ENCODE results near the gene LRFN4. TPM values are rescaled to one million over a fixed set of nuclear protein-coding genes. Genes with fewer than 3 reads are reported as not detected.

The LRFN4 gene
- total RNA-seq, 2 experiments from 2014 or later = 33.9 to 38.6 TPM

DNA sequence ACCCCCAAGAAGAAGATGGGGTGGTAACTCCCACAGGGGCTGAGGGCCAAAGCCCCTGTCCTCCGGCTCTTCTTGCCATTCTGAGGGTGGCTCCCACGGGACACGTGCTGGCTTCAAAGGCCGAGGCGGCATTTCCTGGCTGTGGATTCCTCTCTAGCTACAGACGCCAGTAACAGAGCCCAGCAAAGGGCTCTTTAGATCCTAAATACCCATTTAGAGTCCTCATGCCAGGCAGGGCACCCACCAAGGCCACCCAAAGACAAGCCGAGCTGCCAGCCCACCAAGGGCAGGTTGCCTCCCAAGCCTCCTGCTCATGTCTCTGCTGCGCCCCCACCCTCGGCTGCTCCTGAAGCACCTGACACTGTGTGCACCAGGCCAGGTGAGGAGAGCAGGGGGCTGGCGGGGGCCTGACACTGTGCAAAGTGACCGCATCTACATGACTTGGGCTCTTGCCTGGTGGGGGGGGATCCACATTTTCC lies 5.7 kb downstream of the LRFN4 start:
- H3K9me2 ChIP-seq (ENCODE audit: insufficient read depth, low read length) = no peaks in the 10 kb centered on the region
- H3K4me1 ChIP-seq (ENCODE audit: insufficient read depth, low read length, poor library complexity, severe bottlenecking) = peaks cover 61% of the 10 kb centered on the region
- H4K20me1 ChIP-seq (ENCODE audit: insufficient read depth, low read length) = no peaks in the 10 kb centered on the region
- H3K4me3 ChIP-seq (ENCODE audit: low read depth, low read length, poor library complexity, severe bottlenecking) = no peak overlapping the region
- H3K9me3 ChIP-seq (ENCODE audit: low read length) = no peaks in the 10 kb centered on the region
- intact Hi-C loops (cut with micrococcal nuclease; ENCODE audit: unreplicated experiment) = no loop called here
- ChIA-PET POLR2A (no interaction called here), CTCF (ENCODE audit: unreplicated experiment) (no interaction called here)
- peaks cover 4% of the 10 kb centered on the region; the same call in 1 of the 2 replicates for H3K79me2 ChIP-seq (ENCODE audit: insufficient read depth, low read depth, low read length)
- BruUV-seq (replicated peaks) = no TSS peak
- no peak overlapping the region for H3K27ac ChIP-seq (ENCODE audit: low read depth, low read length, poor library complexity, severe bottlenecking)
- no peak for DNase-seq (ENCODE audit: low spot score)
- no peak overlapping the region for H2AFZ ChIP-seq (ENCODE audit: low read length)
- TF ChIP-seq CTCF (conservative IDR thresholded peaks at IDR 0.05; ENCODE audit: low read length) (no peak), EZH2phosphoT487 (IDR thresholded peaks at IDR 0.05; ENCODE audit: borderline replicate concordance, low read depth, low read length) (no peak)
- no peak overlapping the region for H3K4me2 ChIP-seq (ENCODE audit: low read length)
- H3K36me3 ChIP-seq (ENCODE audit: insufficient read depth, low read length) = peaks cover 6% of the 10 kb centered on the region; the same call in 1 of the 2 replicates

- Histone ChIP-seq H3K27ac (ENCODE audit: low read depth, low read length, poor library complexity, severe bottlenecking) (no peak overlapping the region), H3K79me2 (ENCODE audit: insufficient read depth, low read depth, low read length) (no peaks in the 10 kb centered on the region), H3K9me2 (ENCODE audit: insufficient read depth, low read length) (no peaks in the 10 kb centered on the region), H2AFZ (ENCODE audit: low read length) (no peak overlapping the region), H3K4me3 (ENCODE audit: low read depth, low read length, poor library complexity, severe bottlenecking) (no peak overlapping the region), H3K4me1 (ENCODE audit: insufficient read depth, low read length, poor library complexity, severe bottlenecking) (peaks cover 61% of the 10 kb centered on the region), H3K9me3 (ENCODE audit: low read length) (no peaks in the 10 kb centered on the region), H3K4me2 (ENCODE audit: low read length) (no peak overlapping the region), H3K36me3 (ENCODE audit: insufficient read depth, low read length) (peaks cover 6% of the 10 kb centered on the region; the same call in 1 of the 2 replicates), H4K20me1 (ENCODE audit: insufficient read depth, low read length) (no peaks in the 10 kb centered on the region)
- no peak for DNase-seq (ENCODE audit: low spot score)
- ChIA-PET CTCF (ENCODE audit: unreplicated experiment) (no interaction called here), POLR2A (no interaction called here)
- intact Hi-C loops (cut with micrococcal nuclease; ENCODE audit: unreplicated experiment) = no loop called here
- no TSS peak for BruUV-seq (replicated peaks)
- no peak for TF ChIP-seq CTCF (conservative IDR thresholded peaks at IDR 0.05; ENCODE audit: low read length)
- TF ChIP-seq EZH2phosphoT487 (IDR thresholded peaks at IDR 0.05; ENCODE audit: borderline replicate concordance, low read depth, low read length) = no peak
Measured at GRCh38 chr11:66863428-66864125, 6.7 kb downstream of the LRFN4 start.

Data from OCI-LY7 (cell line).